AG10803 (cell line): Measurements from ENCODE around the gene GSK3B.
"Not testable (repeated sequence)": the region's sequence is repeated elsewhere in the genome, so short reads cannot be mapped to it uniquely, and the experiment has no call there.

Source experiments
- DNase-seq: peaks from one replicate; pipeline ENCODE4 v3.0.0; 2010; ENCODE audit warnings: low read depth
- H3K4me3 ChIP-seq: 2 replicates; pipeline ENCODE4 v1.5.1; 2011; ENCODE audit warnings: mild to moderate bottlenecking, low read length, control low read depth
- CTCF ChIP-seq: conservative IDR thresholded peaks from 2 replicates; pipeline ENCODE4 v1.5.1; 2011; ENCODE audit warnings: mild to moderate bottlenecking, low read length, control low read depth, inconsistent platforms

GSK3B gene

GRCh38 chr3:120057029-120057428 is 37.2 kb downstream of the GSK3B start:
- H3K4me3 ChIP-seq = no peak overlapping the region
- no peak for DNase-seq
- TF ChIP-seq CTCF = no peak

- H3K4me3 ChIP-seq, DNase-seq: not testable (repeated sequence)
These were observed 40.6 kb downstream of the GSK3B start for GRCh38 chr3:120053647-120054046.

DNA sequence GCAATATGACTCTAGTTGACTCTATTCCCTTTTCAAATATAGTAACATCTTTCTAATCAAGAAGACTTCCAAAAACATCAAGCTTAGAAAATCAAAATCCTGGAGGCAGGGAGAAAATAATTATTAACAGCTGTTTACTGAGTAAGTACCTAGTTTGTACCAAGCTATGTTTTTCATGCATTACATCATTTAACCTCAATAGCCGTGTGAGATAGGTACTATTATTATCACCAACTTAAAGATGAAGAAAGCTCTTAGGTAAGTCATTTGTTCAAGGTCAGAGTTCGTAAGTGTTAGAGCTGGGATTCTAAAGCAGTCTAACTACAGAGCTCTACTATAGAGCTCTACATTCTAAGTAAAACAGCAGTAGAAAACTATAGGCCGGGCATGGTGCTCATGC is 41.6 kb downstream of the GSK3B start:
- H3K4me3 ChIP-seq = no peak overlapping the region
- DNase-seq = peak; percentile 22
- TF ChIP-seq CTCF = no peak

DNA sequence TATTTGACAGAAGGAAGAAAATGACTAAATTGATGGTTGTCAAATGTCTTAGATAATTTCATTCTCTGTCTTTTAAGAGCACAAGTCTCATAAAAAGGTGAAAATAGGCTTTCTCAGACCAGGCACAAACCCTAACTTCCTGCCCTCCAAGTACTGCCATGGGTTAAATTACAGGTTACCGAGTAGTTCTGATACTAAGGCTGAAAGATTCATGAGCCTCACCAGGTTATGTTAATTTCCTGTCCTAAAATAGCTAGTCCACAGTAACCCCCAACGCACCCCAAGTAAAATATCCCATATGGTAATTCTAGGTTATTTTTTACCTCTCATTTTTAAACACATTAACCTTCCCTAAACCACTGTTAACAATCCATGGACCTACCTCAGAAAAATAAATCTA is 42.0 kb downstream of the GSK3B start:
- TF ChIP-seq CTCF = no peak
- H3K4me3 ChIP-seq = no peak overlapping the region
- no peak for DNase-seq

GRCh38 chr3:120051570-120051969 is 42.7 kb downstream of the GSK3B start:
- DNase-seq, H3K4me3 ChIP-seq: not testable (repeated sequence)

- no peak for TF ChIP-seq CTCF
- DNase-seq = no peak
- H3K4me3 ChIP-seq = no peak overlapping the region
These were observed 44.2 kb downstream of the GSK3B start for GRCh38 chr3:120049881-120050539.

GRCh38 chr3:120049072-120049471 is 45.2 kb downstream of the GSK3B start:
- DNase-seq = no peak
- TF ChIP-seq CTCF = no peak
- no peak overlapping the region for H3K4me3 ChIP-seq

- no peak for DNase-seq
- H3K4me3 ChIP-seq = no peak overlapping the region
- TF ChIP-seq CTCF = no peak
These were observed 45.7 kb downstream of the GSK3B start for GRCh38 chr3:120048355-120049041.
